Lung (tissue), 12 donors: ENCODE data around the gene TRAPPC2. TPM values are rescaled to one million over a fixed set of nuclear protein-coding genes. Genes with fewer than 3 reads are reported as not detected.

ENCODE experiments used
- ATAC-seq: fragments of 200-7000 bp; cut with Tn5 transposase; one replicate; pipeline ENCODE4 v1.9.1; 2020; ENCODE audit warnings: moderate number of reproducible peaks; ENCODE audit not compliant: insufficient read depth, low FRiP score
- DNase-seq, 3 donors: peaks; one replicate each; pipeline ENCODE4 v3.0.0-alpha.2; 2013 to 2017
- H3K27ac ChIP-seq, 2 donors: one replicate each; pipeline ENCODE4 v1.5.1; 2013; ENCODE audit warnings: mild to moderate bottlenecking in 2 of 2, moderate library complexity in 2 of 2, control low read depth in 1 of 2, inconsistent platforms in 1 of 2, low read depth in 1 of 2, low read length in 1 of 2
- H3K27me3 ChIP-seq, 3 donors: one replicate each; pipeline ENCODE4 v1.5.1; 2013; ENCODE audit warnings: low read length in 2 of 3; ENCODE audit not compliant: control insufficient read depth in 3 of 3, insufficient read depth in 3 of 3
- H3K36me3 ChIP-seq, 4 donors: one replicate each; pipeline ENCODE4 v1.5.1; 2013; ENCODE audit warnings: low read length in 4 of 4, mild to moderate bottlenecking in 1 of 4, moderate library complexity in 1 of 4; ENCODE audit not compliant: control insufficient read depth in 4 of 4, insufficient read depth in 4 of 4
- H3K4me1 ChIP-seq, 5 donors: one replicate each; pipeline ENCODE4 v1.5.1; 2013; ENCODE audit warnings: low read length in 5 of 5, mild to moderate bottlenecking in 2 of 5, moderate library complexity in 1 of 5; ENCODE audit not compliant: control insufficient read depth in 5 of 5, insufficient read depth in 5 of 5
- H3K4me3 ChIP-seq: one replicate; pipeline ENCODE4 v1.5.1; 2013; ENCODE audit warnings: mild to moderate bottlenecking, control low read depth, moderate library complexity
- H3K9ac ChIP-seq, 2 donors: one replicate each; pipeline ENCODE4 v1.5.1; 2013; ENCODE audit warnings: low read length in 2 of 2, control low read depth in 1 of 2; ENCODE audit not compliant: insufficient read depth in 1 of 2
- H3K9me3 ChIP-seq, 4 donors: one replicate each; pipeline ENCODE4 v1.5.1; 2013; ENCODE audit warnings: low read length in 3 of 4, mild to moderate bottlenecking in 1 of 4, moderate library complexity in 1 of 4; ENCODE audit not compliant: control insufficient read depth in 4 of 4, insufficient read depth in 3 of 4
- CTCF ChIP-seq: IDR thresholded peaks from 2 replicates; pipeline ENCODE4 v1.5.1; 2012; ENCODE audit warnings: mild to moderate bottlenecking; ENCODE audit errors: control extremely low read depth, extremely low read depth
- WGBS, 2 donors: extraction: QIAGEN DNeasy Blood & Tissue Kit; methylation state at CpG; one replicate each; pipeline ENCODE4 v1.1.7; 2013; 5-methylcytosine and 5-hydroxymethylcytosine counted together
- polyA plus RNA-seq, 2 donors: library from polyadenylated mRNA; stranded (reverse); fragments of 200-250 nt; gene quantifications; one replicate each; pipeline ENCODE4 v1.2.1, GENCODE V29; 2013
- total RNA-seq, 2 donors: library from RNA; depleted of rRNA in 1 of 2; stranded (reverse); fragments of >200 nt in 1 of 2; gene quantifications; one replicate each; pipeline ENCODE4 v1.2.1, GENCODE V29; 2014 to 2021
- donor health status: control.
- donor health status: control.
- donor health status: Bipolar disorder and iron deficiency.
- donor health status: healthy.
- donor health status: DM: yes; HTN: yes; CAD: no.

The TRAPPC2 gene
- total and polyA plus RNA-seq, 4 donors: 4.7 to 32.6 (median 10.5) TPM

GRCh38 chrX:13768939-13769338 lies 34.5 kb upstream of the TRAPPC2 start:
- no peak for TF ChIP-seq CTCF
- WGBS, 2 donors: 89 to 90% methylated on average over 4 of the region's 4 CpGs

GRCh38 chrX:13764765-13765164 lies 30.3 kb upstream of the TRAPPC2 start:
- Histone ChIP-seq H3K4me3 (no peak overlapping the region), H3K9me3 (peaks cover 0 to 1% (median 0%) of the 10 kb centered on the region in 4 donors), H3K27ac (peak overlapping the region; percentile 45), H3K27me3 (peaks cover 0 to 25% (median 0%) of the 10 kb centered on the region in 3 donors), H3K36me3 (peaks cover 0 to 33% (median 10%) of the 10 kb centered on the region in 4 donors), H3K9ac (no peak overlapping the region), H3K4me1 (peaks cover 0 to 17% (median 6%) of the 10 kb centered on the region in 5 donors)
- ATAC-seq (no peak), DNase-seq (peak in 2 of 3 donors; percentile 35 to 41)
- no peak for TF ChIP-seq CTCF
- 65 to 68% methylated on average over 6 of the region's 6 CpGs for WGBS, 2 donors

More at GRCh38 chrX:13768939-13769338, 34.5 kb upstream of the TRAPPC2 start:
- Histone ChIP-seq H3K36me3 (peaks cover 0 to 36% (median 9%) of the 10 kb centered on the region in 4 donors), H3K9me3 (peaks cover 0 to 1% (median 0%) of the 10 kb centered on the region in 4 donors), H3K4me3 (no peak overlapping the region), H3K27me3 (peaks cover 0 to 21% (median 7%) of the 10 kb centered on the region in 3 donors), H3K9ac (no peak overlapping the region), H3K27ac (no peak overlapping the region), H3K4me1 (peaks cover 0 to 7% (median 5%) of the 10 kb centered on the region in 5 donors)
- DNase-seq: no peak
- ATAC-seq: no peak

DNA sequence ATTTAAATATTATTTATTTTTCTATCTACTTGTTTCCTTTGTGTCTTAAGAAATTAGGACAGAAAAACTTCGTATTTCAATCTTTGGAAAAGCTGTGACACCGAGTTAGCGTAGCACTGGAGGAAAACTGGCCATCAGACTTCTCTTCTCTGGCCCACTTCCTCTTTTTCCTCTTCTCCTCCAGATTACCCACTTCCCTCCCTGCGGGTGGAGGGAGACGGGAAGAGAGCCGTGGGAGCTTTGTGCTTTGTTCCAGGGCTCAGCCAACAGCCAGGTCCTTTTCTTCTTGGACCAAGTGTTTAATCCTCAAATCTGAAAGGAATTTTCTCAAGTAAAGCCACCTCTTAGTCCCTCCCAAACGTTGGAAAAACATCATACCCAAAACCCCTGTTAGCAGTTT lies 29.9 kb upstream of the TRAPPC2 start:
- peaks cover 0 to 28% (median 10%) of the 10 kb centered on the region in 4 donors for H3K36me3 ChIP-seq
- peak overlapping the region; percentile 28 to 45 for H3K27ac ChIP-seq
- DNase-seq (no peak), ATAC-seq (no peak)
- peaks cover 0 to 17% (median 6%) of the 10 kb centered on the region in 5 donors for H3K4me1 ChIP-seq
- H3K4me3 ChIP-seq: no peak overlapping the region
- H3K9me3 ChIP-seq: peaks cover 0 to 1% (median 0%) of the 10 kb centered on the region in 4 donors
- no peak for TF ChIP-seq CTCF
- H3K9ac ChIP-seq: no peak overlapping the region
- WGBS, 2 donors: 13 to 49% methylated on average over 6 to 7 of the region's 7 CpGs
- peaks cover 0 to 25% (median 2%) of the 10 kb centered on the region in 3 donors for H3K27me3 ChIP-seq

- ATAC-seq: no peak
- H3K9ac ChIP-seq: no peak overlapping the region
- no peak for TF ChIP-seq CTCF
- H3K27ac ChIP-seq: no peak overlapping the region
- H3K36me3 ChIP-seq: peaks cover 0 to 30% (median 12%) of the 10 kb centered on the region in 4 donors
- DNase-seq: peak; percentile 43 to 55 (median 45)
- peaks cover 0 to 17% (median 6%) of the 10 kb centered on the region in 5 donors for H3K4me1 ChIP-seq
- peaks cover 0 to 1% (median 0%) of the 10 kb centered on the region in 4 donors for H3K9me3 ChIP-seq
- H3K4me3 ChIP-seq: no peak overlapping the region
- WGBS, 2 donors: 46 to 60% methylated on average over 8 of the region's 8 CpGs
- peaks cover 0 to 25% (median 6%) of the 10 kb centered on the region in 3 donors for H3K27me3 ChIP-seq
These were observed 29.1 kb upstream of the TRAPPC2 start for GRCh38 chrX:13763489-13763888.
